GM10248 (cell line): Measurements from ENCODE around the gene BPNT1.
"Not testable (repeated sequence)": the region's sequence is repeated elsewhere in the genome, so short reads cannot be mapped to it uniquely, and the experiment has no call there.

Experiments
- CTCF ChIA-PET: fragments of 300-600 bp; sonication (Branson Sonifier 250); formaldehyde crosslinking; extraction: SDS; loops from one replicate; lab custom pipeline; 2021; ENCODE audit warnings: antibody characterized with exemption; lab: Yijun Ruan, JAX
- POLR2A ChIA-PET: fragments of 350-650 bp; sonication (Branson Sonifier 250); formaldehyde crosslinking; extraction: SDS; loops from one replicate; lab custom pipeline; 2020; ENCODE audit warnings: antibody characterized with exemption; lab: Yijun Ruan, JAX
- DNase-seq: peaks from one replicate; pipeline ENCODE4 v3.0.0; 2012; ENCODE audit errors: extremely low spot score
- CTCF ChIP-seq: IDR thresholded peaks from 2 replicates; pipeline ENCODE4 v1.5.1; 2012; ENCODE audit warnings: mild to moderate bottlenecking, low read depth; ENCODE audit errors: extremely low read depth, missing control alignments, control extremely low read depth

Gene BPNT1

DNA sequence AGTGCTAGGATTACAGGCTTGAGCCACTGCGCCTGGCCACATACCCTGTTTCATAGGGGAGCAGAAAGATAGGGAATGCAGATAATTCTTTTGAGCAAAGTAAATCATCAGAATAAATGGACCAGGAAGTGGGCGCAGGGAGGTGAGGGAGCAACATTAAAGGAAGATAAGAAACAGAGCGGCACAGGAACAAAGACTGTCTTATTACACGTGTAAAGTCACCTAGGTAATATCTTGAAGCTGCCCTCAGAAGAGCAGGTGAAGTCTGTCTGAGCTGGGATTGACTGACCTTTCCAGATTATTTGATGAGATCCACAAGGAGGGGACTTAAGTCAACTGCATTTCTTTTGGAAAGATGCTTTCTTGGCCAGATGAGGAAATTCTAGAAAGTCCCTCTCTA lies 50.9 kb downstream of the BPNT1 start:
- TF ChIP-seq CTCF, result no peak
- ChIA-PET CTCF (interaction anchor here (1.0 to 1.5 kb wide), 4 partner anchors 10 to 116 kb away, joined by 3 to 4 read pairs (median 3); no protein-coding TSS in a partner anchor), POLR2A (no interaction called here)
- DNase-seq, result no peak

DNA sequence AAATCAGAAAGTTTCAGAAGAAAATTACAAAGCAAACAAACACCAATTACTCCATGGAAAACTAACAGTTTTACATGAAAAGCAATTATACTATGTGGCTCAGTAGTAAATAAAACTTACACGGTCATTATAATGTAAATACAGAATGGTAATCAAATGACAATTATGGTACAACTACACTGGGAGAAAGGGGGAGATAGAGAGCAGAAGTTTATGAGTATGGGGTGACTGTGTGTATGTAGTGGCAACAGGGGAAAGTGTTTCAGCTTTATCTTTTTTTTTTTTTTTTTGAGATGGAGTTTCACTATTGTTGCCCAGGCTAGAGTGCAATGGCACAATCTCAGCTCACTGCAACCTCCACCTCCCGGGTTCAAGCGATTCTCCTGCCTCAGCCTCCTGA lies 51.8 kb downstream of the BPNT1 start:
- DNase-seq, POLR2A ChIA-PET: not testable (repeated sequence)
- CTCF ChIA-PET, result interaction anchor here (1.0 to 1.2 kb wide), 2 partner anchors 11 to 116 kb away, joined by 3 read pairs; no protein-coding TSS in a partner anchor

DNA sequence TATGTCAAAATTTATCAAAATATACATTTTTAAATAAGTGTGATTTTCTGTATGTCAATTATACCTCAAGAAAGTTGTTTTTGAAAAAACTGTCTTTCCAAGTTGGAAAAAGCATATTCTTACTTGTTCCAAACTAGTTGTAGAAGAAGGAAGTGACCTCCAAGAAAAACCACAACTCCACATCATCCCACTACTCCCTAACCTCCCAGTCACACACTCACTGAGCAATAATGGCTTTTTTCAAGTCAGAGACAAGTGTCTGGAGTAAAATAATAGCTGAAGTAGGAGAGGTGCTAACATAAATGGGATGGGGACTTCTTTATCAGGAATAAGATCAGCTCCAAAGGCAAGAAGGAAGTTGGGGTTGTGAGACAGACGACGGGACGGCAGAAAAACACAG lies 56.7 kb downstream of the BPNT1 start:
- no peak for TF ChIP-seq CTCF
- CTCF ChIA-PET, result interaction anchor here (0.8 to 1.9 kb wide), 4 partner anchors 10 to 36 kb away, joined by 3 to 6 read pairs (median 4); no protein-coding TSS in a partner anchor
- POLR2A ChIA-PET, result no interaction called here
- no peak for DNase-seq

DNA sequence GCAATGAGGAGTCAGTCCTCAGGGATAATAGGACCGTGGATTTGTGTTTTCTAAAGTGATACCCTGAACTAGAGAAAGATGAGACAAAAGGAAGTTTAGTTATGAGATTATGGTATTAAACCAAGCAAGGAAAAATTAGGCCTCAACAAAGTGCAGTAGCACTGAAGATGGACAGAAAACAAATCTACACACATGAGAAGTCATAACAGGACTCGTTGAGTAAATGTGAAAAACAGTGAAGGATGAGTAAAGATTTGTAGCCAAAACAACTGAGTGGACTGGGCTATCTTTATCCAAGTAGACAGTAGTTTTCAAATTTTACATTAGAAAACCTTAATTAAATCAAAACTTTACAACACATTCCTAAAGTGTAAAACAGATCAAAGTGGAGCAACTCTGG lies 58.3 kb downstream of the BPNT1 start:
- DNase-seq, result no peak
- no peak for TF ChIP-seq CTCF
- ChIA-PET POLR2A (no interaction called here), CTCF (interaction anchor here (1.4 to 1.9 kb wide), 2 partner anchors 19 to 22 kb away, joined by 4 to 5 read pairs; no protein-coding TSS in a partner anchor)

GRCh38 chr1:220028346-220028895 lies 61.2 kb downstream of the BPNT1 start:
- POLR2A ChIA-PET, result no interaction called here

GRCh38 chr1:220019071-220019470 lies 70.5 kb downstream of the BPNT1 start:
- no peak for DNase-seq
- POLR2A ChIA-PET, result no interaction called here
- CTCF ChIA-PET, result no interaction called here
- no peak for TF ChIP-seq CTCF

More at GRCh38 chr1:220028346-220028895, 61.2 kb downstream of the BPNT1 start:
- no peak for TF ChIP-seq CTCF
- DNase-seq, result no peak
- CTCF ChIA-PET, result interaction anchor here (1.0 kb wide), 1 partner anchor 16 kb away, joined by 4 read pairs; no protein-coding TSS in a partner anchor

DNA sequence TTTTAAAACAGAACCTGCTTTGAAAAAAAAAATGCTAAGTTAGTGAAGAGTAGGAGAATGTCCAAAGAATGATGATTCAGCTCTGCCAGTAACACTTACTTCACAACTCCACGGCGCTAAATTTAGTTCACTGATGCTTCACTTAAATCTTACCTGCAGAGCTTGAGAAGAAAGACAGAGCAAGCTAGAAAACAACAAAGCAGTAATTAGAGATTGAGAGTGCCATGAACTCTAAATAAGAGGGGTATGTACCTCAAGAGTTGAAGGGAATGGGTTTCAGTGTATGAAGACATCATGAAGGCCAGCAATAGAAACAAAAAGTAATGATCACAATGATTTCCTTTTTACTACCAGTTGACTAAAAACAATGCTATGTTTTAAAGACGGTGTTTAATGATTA lies 76.1 kb downstream of the BPNT1 start:
- CTCF ChIA-PET, result interaction anchor here (0.6 to 3.0 kb wide), 9 partner anchors 15 to 195 kb away, joined by 3 to 16 read pairs (median 4); partner anchors contain the start of gene EPRS1
- POLR2A ChIA-PET, result interaction anchor here (0.6 kb wide), 1 partner anchor 28 kb away, joined by 4 read pairs; no protein-coding TSS in a partner anchor
- no peak for TF ChIP-seq CTCF
- DNase-seq, result peak; percentile 32
